ENCODE measurements around the gene OSER1.
A peak's percentile ranks its signal among the peaks of the same experiment; 100 is the strongest.

OSER1 gene

GRCh38 chr20:44209686-44210405, 725 bp downstream of the OSER1 start:
- TF ChIP-seq, protein P1, sequence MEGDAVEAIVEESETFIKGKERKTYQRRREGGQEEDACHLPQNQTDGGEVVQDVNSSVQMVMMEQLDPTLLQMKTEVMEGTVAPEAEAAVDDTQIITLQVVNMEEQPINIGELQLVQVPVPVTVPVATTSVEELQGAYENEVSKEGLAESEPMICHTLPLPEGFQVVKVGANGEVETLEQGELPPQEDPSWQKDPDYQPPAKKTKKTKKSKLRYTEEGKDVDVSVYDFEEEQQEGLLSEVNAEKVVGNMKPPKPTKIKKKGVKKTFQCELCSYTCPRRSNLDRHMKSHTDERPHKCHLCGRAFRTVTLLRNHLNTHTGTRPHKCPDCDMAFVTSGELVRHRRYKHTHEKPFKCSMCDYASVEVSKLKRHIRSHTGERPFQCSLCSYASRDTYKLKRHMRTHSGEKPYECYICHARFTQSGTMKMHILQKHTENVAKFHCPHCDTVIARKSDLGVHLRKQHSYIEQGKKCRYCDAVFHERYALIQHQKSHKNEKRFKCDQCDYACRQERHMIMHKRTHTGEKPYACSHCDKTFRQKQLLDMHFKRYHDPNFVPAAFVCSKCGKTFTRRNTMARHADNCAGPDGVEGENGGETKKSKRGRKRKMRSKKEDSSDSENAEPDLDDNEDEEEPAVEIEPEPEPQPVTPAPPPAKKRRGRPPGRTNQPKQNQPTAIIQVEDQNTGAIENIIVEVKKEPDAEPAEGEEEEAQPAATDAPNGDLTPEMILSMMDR (IDR thresholded peaks at IDR 0.05; ENCODE audit: low read depth, low read length, missing control alignments), result no peak
- peak overlapping the region; percentile 93 for H3K4me3 ChIP-seq (ENCODE audit: low read depth, low read length)
- no peak for DNase-seq (ENCODE audit: low read depth)

DNA sequence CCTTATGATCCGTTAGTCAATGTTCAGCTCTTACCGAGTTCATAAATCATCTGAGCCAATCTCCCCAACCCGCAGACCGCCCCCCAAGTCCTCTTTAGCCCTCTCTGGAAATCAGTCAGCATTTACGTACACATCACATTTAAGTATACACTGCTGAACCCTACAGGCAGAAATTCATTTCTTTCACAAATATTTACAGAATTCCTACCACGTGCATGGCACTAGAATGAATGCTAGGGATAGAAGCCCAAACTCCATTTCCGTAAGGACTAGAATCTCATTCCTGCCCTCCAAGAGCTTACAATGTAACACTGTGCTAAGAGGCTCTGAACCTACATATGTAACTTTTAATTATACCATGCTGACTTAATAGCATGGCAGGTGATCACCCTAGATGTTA, 1.8 kb downstream of the OSER1 start:
- no peak for DNase-seq (ENCODE audit: low read depth)
- TF ChIP-seq, protein P1 (IDR thresholded peaks at IDR 0.05; ENCODE audit: low read depth, low read length, missing control alignments), result no peak
- peak overlapping the region; percentile 93 for H3K4me3 ChIP-seq (ENCODE audit: low read depth, low read length)

- TF ChIP-seq, protein P1 (IDR thresholded peaks at IDR 0.05; ENCODE audit: low read depth, low read length, missing control alignments), result no peak
- H3K4me3 ChIP-seq (ENCODE audit: low read depth, low read length), result peak overlapping the region; percentile 93
Observed at GRCh38 chr20:44208165-44208564, 2.4 kb downstream of the OSER1 start.

DNA sequence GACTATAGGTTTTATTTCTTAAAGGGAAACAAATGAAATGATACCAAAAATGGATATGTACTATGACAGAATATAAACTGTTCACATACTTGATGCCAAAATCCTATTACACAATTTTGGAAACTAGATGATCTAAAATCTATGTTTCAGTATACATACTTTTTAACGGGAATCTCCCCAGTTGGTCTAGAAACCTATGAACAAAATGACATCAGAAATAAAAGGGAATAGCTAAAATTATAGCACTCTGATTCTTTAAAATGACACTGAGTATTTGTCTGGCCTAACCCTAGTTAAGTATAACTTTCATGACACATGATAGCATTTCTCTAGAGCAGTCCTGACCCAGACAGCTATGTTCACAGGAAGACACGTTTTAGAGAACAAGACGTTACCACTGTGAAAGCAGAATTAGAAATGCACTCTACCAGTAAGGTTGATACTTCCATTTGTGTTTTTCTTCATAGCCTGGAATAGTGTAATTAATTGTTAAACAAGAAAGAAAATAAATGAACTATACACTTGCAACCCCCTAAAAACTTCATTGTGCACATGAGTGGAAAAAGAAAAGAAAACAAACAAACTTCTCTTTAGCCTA, 3.3 kb downstream of the OSER1 start:
- DNase-seq (ENCODE audit: low read depth), result no peak
- H3K4me3 ChIP-seq (ENCODE audit: low read depth, low read length), result no peak overlapping the region
- TF ChIP-seq, protein P1 (IDR thresholded peaks at IDR 0.05; ENCODE audit: low read depth, low read length, missing control alignments), result no peak

More at GRCh38 chr20:44208165-44208564, 2.4 kb downstream of the OSER1 start:
- no peak for DNase-seq (ENCODE audit: low read depth)

DNA sequence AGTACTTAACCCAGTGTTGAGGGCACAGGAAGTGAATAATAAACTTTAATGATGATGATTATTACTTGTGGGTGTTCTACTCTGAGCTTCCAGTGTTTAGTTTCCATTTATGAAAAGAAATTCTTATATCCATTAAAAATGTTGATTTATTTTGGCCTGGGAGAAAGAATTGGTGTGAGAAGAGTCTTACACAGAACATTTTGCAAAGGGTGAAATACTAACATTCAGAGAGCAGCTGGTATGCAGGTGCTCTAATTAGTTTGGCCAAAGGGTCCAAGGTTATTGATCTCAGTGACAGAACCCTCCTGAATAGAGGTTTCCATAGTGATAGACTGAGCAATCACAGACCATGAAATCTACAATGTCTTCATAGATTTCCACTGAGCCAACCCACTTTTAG, 4.4 kb downstream of the OSER1 start:
- TF ChIP-seq, protein P1 (IDR thresholded peaks at IDR 0.05; ENCODE audit: low read depth, low read length, missing control alignments), result no peak
- DNase-seq (ENCODE audit: low read depth), result no peak

GRCh38 chr20:44204832-44205215, 5.7 kb downstream of the OSER1 start:
- TF ChIP-seq, protein P1 (IDR thresholded peaks at IDR 0.05; ENCODE audit: low read depth, low read length, missing control alignments), result no peak
- H3K4me3 ChIP-seq (ENCODE audit: low read depth, low read length), result no peak overlapping the region
- no peak for DNase-seq (ENCODE audit: low read depth)

More for the DNA sequence above, 4.4 kb downstream of the OSER1 start:
- H3K4me3 ChIP-seq (ENCODE audit: low read depth, low read length), result no peak overlapping the region

Data from GM12864 (cell line).